Stimulated activated CD4-positive, alpha-beta T cell treated with anti-CD3 and anti-CD28 coated beads, Interleukin-1b, Interleukin-23, amount 100 ng/mL, for 24 hours (primary cell): ENCODE data around the gene CNKSR3.
"Not testable (repeated sequence)": the region's sequence is repeated elsewhere in the genome, so short reads cannot be mapped to it uniquely, and the experiment has no call there.

Experiments used
- DNase-seq, 4 experiments: peaks; one replicate each; pipeline ENCODE4 v3.0.0-alpha.2; 2020; ENCODE audit warnings: low read depth in 4 of 4, low spot score in 1 of 4

CNKSR3 gene

DNA sequence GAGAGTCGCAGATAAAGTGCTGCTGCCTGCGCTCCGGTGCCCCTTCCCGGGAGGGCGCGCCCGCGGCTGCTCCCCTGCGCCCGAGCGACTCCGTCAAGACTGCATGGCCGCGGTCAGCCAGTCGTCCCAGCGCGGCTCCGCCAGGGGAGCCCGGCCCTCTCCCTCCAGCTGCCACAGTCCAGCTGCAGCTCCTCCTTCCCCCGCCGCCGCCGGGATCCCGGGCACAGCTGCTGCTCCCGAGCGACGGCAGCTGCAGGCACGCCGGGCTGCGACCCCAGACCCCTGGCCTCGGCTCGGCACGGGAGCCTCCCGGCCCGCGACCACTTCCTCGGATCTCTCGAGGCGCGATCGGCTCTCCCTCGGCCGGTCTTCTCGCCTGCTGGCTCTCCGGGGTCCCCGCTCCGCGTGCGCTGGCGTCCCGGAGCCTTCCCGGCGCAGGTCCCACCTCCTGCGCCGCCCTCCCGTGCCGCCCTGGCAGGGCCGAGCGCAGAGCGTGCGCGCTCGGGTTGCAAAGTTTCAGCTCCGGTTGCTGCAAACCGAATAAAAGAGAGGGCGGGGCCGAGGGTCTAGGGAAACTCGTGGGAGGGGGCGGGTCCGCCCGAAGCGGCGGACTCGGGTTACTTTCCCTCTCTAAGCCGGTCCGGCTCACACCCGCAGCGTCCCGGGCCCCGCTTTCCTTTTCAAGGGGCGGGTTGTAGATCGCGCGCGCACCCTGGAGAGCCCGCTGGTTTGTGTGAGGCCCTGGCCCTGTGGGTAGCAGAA is at the start of gene CNKSR3:
Gene CNKSR3 (minus strand): TSS at position 542 of the 762 bp plus-strand sequence. CDS start 571 bp downstream, outside the sequence.
- peak in 2 of 4 experiments; percentile 13 to 32 for DNase-seq

- DNase-seq: no peak
These were observed 48.5 kb upstream of the CNKSR3 start for GRCh38 chr6:154558984-154559383.

DNA sequence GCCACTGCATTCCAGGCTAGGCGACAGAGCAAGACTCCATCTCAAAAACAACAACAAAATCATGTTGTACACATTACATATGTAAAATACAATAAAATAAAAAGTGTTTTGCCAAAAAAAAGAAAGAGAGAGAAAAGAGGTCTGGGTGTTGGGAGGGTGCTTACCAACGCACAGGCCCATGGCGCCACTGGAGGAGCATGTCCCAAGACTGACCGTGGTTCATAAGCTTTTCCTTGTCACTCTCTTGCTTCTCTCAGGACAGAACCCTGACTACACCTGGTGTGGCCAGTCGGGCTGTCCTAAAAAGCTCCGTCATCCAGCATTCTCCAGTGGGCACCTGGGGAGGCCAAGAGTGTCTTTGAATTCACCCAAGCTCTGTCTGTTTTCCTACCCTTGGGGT is 48.0 kb upstream of the CNKSR3 start:
- no peak for DNase-seq

GRCh38 chr6:154555073-154555677 is 44.7 kb upstream of the CNKSR3 start:
- DNase-seq: no peak

DNA sequence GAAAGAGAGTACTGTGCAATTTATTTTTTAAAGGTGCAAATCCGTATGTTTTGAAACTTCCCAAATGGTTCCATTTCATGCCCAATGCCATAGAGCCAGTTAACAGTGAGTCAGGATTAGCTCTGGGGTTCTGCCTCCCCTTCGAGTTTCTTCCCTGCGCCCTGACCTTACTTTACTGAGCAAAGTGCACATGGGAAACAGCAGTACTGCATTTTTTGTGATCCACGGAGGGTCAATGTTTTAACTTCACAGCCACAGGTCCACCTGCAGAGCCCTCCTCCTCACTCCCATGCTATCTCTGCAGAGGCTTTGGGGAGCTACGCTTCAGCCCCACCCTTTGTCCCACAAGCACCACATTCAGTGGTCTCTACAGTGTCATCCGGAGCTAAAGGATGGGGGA is 44.0 kb upstream of the CNKSR3 start:
- no peak for DNase-seq

DNA sequence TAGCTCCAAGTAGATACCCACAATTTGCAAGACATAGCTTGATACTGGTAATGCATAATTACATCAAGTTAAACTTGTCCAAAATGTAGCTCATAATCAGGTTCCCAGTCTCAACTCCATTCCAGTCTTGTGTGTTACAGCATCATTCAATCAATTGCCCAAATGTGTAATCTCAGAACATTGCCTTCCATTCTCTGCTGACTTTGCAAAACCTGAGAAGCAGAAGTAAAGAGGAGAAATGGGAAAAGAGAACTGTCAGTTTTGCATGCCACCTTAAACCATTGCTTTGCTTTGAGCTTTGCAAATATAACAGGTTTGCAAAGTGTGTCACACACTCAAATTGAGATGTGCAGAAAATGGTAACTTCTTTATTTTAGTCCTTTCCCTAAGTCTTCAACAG is 40.3 kb upstream of the CNKSR3 start:
- no peak for DNase-seq

DNA sequence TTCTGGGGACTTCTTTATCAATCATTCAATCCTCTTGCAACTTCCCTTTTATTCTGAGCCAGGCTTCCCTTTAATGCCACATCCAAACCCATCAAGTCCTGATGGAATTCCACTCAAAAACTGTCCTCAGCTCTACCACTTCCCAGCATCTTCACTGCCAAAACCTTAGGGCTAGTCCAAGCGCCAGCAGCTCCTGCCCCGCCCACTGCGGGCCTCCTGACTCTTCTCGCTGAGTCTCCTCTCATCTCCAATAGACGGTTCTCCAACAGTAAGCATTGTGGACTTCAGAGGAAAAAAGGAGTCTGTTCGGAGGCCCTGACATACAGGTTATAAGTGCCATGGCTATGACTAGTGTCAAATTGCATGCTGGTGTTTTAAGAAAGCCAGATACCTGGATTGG is 38.7 kb upstream of the CNKSR3 start:
- DNase-seq: no peak

- DNase-seq: no peak
These were observed 37.8 kb upstream of the CNKSR3 start for GRCh38 chr6:154548130-154548830.

GRCh38 chr6:154543628-154544027 is 33.1 kb upstream of the CNKSR3 start:
- no peak for DNase-seq

DNA sequence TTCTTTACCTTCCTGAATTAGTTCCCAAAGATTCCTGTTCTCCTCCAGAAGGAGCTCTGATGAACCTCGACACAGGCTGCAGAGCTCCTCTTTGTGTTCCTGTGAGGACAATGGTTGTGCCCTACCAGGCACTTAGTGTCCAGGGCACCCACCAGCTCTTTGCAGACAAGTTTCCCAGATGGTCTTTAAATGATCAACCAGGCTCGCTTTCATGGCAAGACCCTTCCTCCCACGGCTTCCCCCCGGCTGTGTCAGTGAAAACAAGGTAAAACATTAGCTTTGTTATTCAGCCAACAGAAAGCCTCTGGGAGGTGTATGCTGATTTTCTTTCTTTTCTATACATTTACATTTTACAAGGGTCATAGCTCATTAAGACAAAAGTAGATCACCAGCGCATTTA is 32.3 kb upstream of the CNKSR3 start:
- no peak for DNase-seq

DNA sequence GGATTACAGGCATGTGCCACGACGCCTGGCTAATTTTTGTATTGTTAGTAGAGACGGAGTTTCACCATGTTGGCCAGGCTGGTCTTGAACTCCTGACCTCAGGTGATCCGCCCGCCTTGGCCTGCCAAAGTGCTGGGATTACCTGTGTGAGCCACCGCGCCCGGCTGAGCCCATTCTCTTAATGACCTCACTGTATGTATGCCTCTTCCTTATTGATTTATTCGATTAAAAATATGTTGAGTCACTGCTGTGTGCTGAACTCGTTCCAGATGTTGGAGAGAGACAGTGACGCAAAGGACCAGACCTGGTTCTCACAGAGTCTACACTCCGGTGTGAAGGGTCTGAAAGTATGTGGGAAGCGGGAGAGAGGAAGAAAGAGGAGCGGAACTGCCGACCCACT is 31.4 kb upstream of the CNKSR3 start:
- not testable (repeated sequence) for DNase-seq

DNA sequence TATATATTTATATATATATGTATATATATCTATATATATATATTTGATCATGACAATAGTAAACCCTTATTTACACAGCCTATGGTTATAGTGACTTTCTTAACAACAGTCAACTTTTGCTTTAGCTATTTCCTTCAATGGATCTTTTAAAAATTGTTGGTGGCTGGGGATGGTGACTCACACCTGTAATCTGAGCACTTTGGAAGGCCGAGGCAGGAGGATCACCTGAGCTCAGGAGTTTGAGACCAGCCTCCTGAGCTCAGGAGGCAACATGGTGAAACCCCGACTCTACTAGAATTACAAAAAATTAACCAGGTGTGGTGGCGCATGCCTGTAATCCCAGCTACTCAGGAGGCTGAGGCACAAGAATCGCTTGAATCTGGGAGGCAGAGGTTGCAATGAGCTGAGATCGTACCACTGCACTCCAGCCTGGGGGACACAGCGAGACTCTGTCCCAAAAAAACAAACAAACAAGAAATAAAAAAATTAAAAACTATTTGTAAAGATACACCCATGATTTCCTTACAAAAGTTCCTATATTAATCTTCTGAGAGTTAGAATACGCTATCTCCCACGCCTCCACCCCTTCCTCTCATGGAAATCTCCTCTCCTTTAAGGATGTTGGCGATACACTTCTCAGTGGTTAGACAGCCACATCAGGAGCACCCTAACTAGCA is 29.2 kb upstream of the CNKSR3 start:
- no peak for DNase-seq

DNA sequence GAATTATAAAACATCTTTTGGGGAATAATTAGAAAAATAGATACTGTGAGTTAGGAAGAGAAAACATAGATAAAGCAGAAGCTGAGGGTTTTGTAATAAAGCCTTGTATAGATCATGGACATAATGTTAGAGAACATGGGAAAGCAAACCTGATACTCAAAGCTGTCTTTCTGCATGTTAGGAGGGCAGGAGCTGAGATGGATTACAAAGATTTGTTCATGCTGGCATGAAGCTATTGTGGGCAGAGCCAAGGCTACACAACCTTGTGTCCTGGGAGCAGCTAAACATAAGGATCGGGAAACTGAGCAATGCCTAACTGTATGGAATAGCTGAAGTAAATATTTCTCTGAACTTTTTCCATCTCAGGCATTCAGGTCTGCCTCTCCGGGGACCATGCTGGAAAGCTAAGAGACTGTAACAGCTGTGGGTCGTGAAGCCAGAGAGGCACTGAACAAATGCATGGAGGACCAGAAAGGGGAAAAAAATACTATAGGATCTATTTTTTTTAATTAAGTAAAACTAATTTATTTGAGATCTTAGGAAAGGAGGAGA is 28.2 kb upstream of the CNKSR3 start:
- DNase-seq: no peak

DNA sequence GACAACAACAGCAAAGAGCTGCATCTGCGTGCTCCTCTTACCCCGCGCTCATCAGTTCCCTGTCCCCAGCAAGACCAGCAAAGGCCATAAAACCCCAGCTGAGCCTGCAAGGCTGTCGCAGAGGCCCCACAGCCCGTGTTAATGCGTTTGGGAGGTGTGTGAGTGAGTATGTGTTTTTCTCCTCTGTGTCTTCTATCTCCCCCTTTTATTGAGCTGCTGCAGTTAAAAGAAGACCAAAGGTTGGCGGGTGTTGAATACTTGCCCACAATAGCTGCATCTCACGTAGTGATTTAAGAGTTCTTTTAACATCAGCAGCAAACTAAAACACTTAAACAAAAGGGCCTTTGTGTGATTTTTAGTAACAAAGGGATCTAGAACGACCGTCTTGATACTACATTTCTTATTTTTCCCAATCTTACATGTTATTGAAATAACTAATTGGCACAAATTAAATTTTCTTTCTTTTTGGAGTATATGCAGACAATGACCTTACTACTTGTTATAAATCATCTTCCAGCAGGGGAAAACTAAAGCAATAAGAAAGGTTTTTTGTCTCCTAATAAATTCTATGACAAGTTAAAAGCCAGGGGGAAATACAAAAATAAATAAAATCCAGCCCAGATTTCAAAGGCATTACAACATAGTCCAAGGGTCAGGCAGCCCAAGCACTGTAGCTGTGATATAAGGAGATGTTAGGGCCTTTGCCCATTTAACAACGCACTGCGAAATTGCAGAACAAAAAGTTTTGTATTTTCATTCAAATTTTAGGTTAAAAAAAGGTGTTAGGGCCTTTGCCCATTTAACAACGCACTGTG is 27.2 kb upstream of the CNKSR3 start:
- no peak for DNase-seq

GRCh38 chr6:154536999-154537398 is 26.5 kb upstream of the CNKSR3 start:
- DNase-seq: no peak

DNA sequence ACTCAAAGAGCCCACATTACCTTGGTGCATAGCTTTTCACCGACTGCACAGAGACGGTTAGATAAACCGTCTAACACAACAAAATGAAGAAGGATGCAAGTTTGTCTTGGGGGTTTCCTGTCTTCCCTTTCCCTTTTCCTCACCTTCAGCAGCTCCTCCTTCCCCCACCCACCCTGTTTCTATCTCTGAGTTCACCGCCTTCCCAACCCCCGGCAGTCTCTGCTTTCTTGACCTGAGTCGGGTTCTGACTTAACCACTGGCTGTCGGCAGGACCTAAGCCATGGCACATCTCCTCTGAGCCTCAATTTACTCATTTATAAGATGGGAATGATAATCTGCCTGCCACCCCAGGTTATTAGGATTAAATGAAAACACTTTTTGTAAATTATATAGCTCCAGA is 25.8 kb upstream of the CNKSR3 start:
- no peak for DNase-seq

- no peak for DNase-seq
These were observed 25.4 kb upstream of the CNKSR3 start for GRCh38 chr6:154535851-154536250.

GRCh38 chr6:154535147-154535546 is 24.7 kb upstream of the CNKSR3 start:
- no peak for DNase-seq

DNA sequence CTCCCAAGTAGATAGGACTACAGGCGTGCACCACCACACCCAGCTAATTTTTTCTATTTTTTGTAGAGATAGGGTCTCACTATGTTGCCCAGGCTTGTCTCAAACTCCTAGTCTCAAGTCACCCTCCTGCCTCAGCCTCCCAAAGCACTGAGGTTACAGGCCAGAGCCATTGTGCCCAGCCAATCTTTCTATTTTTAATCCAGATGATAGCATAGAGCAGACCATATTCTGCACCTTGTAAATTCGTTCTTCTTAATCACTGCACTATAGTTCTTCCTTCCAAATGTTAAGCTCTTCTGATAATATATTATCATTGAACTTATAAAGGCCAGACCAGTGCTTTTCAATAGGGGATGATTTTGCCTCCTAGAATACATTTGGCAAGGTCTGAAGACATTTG is 24.0 kb upstream of the CNKSR3 start:
- DNase-seq: no peak

DNA sequence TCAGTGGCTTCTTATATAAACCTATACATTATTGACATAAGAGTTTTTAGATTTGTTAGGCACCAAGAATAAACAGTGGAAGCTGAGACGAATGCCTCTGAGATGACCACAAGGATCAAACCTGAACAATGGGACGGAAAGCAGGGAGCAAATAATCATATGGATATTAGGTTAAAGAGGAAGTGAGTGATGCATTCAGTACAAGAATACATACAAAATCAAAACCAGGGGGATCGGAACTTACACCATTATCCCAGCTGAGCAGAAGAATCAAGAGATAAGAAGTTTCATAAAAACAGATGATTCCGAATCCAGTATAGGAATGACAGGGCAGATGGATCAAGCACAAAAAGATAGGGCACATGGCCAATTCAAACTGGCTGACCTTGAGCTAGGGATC is 21.9 kb upstream of the CNKSR3 start:
- DNase-seq: no peak

- DNase-seq: no peak
These were observed 19.5 kb upstream of the CNKSR3 start for GRCh38 chr6:154529957-154530356.
